Measurements from ENCODE around the gene SEC61A2. TPM values are rescaled to one million over a fixed set of nuclear protein-coding genes. Genes with fewer than 3 reads are reported as not detected.

The SEC61A2 gene
- polyA plus RNA-seq, 1 of the 3 experiments (the other 2 are of a cell fraction), result 11.9 TPM

- H3K4me2 ChIP-seq, result peak within 1 kb of the TSS; percentile 92
- POLR2A ChIA-PET, result interaction anchor here (0.7 to 0.9 kb wide), 3 partner anchors 20 to 1513 kb away, joined by 3 read pairs; no protein-coding TSS in a partner anchor
- peaks cover 10% of the 10 kb centered on the region; the same call in 1 of the 2 replicates for H4K20me1 ChIP-seq (ENCODE audit: insufficient read depth)
- no peaks in the 10 kb centered on the region for H3K9me3 ChIP-seq
- peak; percentile 92 for TF ChIP-seq GABPA (IDR thresholded peaks at IDR 0.05; ENCODE audit: low read depth)
- no peak for TF ChIP-seq IRF3 (IDR thresholded peaks at IDR 0.05; ENCODE audit: low read depth, low read length)
- TF ChIP-seq RFX5 (IDR thresholded peaks at IDR 0.05; ENCODE audit: low read length), result no peak
- peak; percentile 88; the same call in 1 of the 2 replicates for TF ChIP-seq ELF1 (IDR thresholded peaks at IDR 0.05)
- TF ChIP-seq MAX (IDR thresholded peaks at IDR 0.05; ENCODE audit: low read depth), result peak; percentile 92
- TF ChIP-seq GATA2 (CRISPR knock-in tag; IDR thresholded peaks at IDR 0.05), result no peak
- peak; percentile 69; the same call in 1 of the 2 replicates for TF ChIP-seq TAF1 (IDR thresholded peaks at IDR 0.05; ENCODE audit: borderline replicate concordance, low read depth, low read length)
- no peak for TF ChIP-seq FOXM1 (IDR thresholded peaks at IDR 0.05; ENCODE audit: low read depth)
- no peak for TF ChIP-seq USF1 (IDR thresholded peaks at IDR 0.05; ENCODE audit: borderline replicate concordance, low read depth)
- peak; percentile 18; the same call in 1 of the 2 replicates for TF ChIP-seq SIN3A (IDR thresholded peaks at IDR 0.05; ENCODE audit: borderline replicate concordance, low read depth, low read length)
- peak; percentile 49; the same call in 1 of the 2 replicates for TF ChIP-seq YY1 (IDR thresholded peaks at IDR 0.05; ENCODE audit: low read depth)
- TF ChIP-seq CHD2 (IDR thresholded peaks at IDR 0.05; ENCODE audit: low read length, partially characterized antibody), result peak; percentile 98
- peak; percentile 77 for TF ChIP-seq MXI1 (IDR thresholded peaks at IDR 0.05; ENCODE audit: low read depth, low read length)
- peak; percentile 26; the same call in 1 of the 2 replicates for TF ChIP-seq TCF12 (IDR thresholded peaks at IDR 0.05)
- peak; percentile 97 for TF ChIP-seq ZBTB33 (IDR thresholded peaks at IDR 0.05; ENCODE audit: borderline replicate concordance, low read depth)
- TF ChIP-seq RCOR1 (IDR thresholded peaks at IDR 0.05; ENCODE audit: low read length), result no peak
- no peak for TF ChIP-seq RAD21 (IDR thresholded peaks at IDR 0.05; ENCODE audit: low read length)
- TF ChIP-seq NFIC (IDR thresholded peaks at IDR 0.05; ENCODE audit: borderline replicate concordance), result peak; percentile 55; the same call in 1 of the 2 replicates
- peak; percentile 73; the same call in 1 of the 2 replicates for TF ChIP-seq POLR2AphosphoS5 (IDR thresholded peaks at IDR 0.05; ENCODE audit: low read depth, low read length)
- TF ChIP-seq FOXJ3 (CRISPR knock-in tag; IDR thresholded peaks at IDR 0.05), result no peak
- peaks cover 5% of the 10 kb centered on the region for H3F3A ChIP-seq (replicated peaks; ENCODE audit: insufficient read depth)
- peaks cover 0 to 10% of the 10 kb centered on the region in 2 experiments; a peak in 3 of 4 replicates for H3K4me1 ChIP-seq (ENCODE audit: control insufficient read depth in 1 of 2, insufficient read depth in 2 of 2, low read depth in 1 of 2, low read length in 1 of 2)
- CTCF ChIA-PET, result interaction anchor here (1.0 to 9.1 kb wide), 7 partner anchors 19 to 210 kb away, joined by 3 to 78 read pairs (median 4); no protein-coding TSS in a partner anchor
- peak within 1 kb of the TSS; percentile 92 for H3K9ac ChIP-seq
- DNase-seq, result peak; percentile 90
- peaks cover 97% of the 10 kb centered on the region for H3K79me2 ChIP-seq (ENCODE audit: insufficient read depth)
- peak within 1 kb of the TSS; percentile 94 to 96 for H3K27ac ChIP-seq (ENCODE audit: low read depth in 2 of 2, low read length in 1 of 2)
- WGBS (ENCODE audit: low lambda C conversion rate), result under 1% methylated on average over 59 of the region's 62 CpGs
- H2AFZ ChIP-seq (ENCODE audit: low read depth), result peak within 1 kb of the TSS; percentile 94
- peak within 1 kb of the TSS; percentile 92 to 98 for H3K4me3 ChIP-seq (ENCODE audit: low read depth in 2 of 2, low read length in 1 of 2)
- H3K27me3 ChIP-seq (ENCODE audit: insufficient read depth), result no peaks in the 10 kb centered on the region
- peaks cover 19 to 32% of the 10 kb centered on the region in 2 experiments for H3K36me3 ChIP-seq (replicated peaks in 1 of 2; ENCODE audit: control insufficient read depth in 1 of 2, insufficient read depth in 2 of 2, low read length in 1 of 2)
- no peaks in the 10 kb centered on the region for H3K9me2 ChIP-seq
Measured at GRCh38 chr10:12195603-12196506, 66.4 kb downstream of the SEC61A2 start, which contains the start of the genes CDC123 and NUDT5. TSS of gene CDC123 (plus strand) at chr10:12196188. CDS start at chr10:12196246, 58 bp downstream. TSS of gene NUDT5 (minus strand) at chr10:12195891. CDS start at chr10:12186291, 9,600 bp downstream.
